CD4-positive, alpha-beta T cell treated with Interleukin-15 for 1 hour (primary cell): ENCODE results near the gene UCKL1.
"Not testable (repeated sequence)": the region's sequence is repeated elsewhere in the genome, so short reads cannot be mapped to it uniquely, and the experiment has no call there.

Experiments
- DNase-seq: peaks from one replicate; pipeline ENCODE4 v3.0.0-alpha.2; 2020

The UCKL1 gene

DNA sequence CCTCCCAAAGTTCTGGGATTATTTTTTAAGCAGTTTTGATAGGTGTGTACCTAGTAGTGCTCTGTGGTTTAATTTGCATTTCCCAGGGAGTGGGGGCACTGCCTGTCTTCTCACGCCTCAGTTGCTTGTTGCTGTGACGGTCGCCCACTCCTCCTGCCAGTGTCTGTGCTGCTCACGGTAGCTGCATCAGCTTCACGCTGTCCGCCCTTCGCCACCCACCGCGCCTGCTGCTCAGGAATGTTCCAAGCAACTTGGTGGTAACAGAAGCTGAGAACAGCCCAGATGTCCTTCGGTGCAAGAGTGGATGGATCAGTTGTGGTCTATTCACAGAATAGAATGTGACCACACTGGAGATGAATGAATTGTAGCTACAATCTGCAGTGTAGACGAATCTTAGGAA, 38.4 kb downstream of the UCKL1 start:
- DNase-seq: no peak

DNA sequence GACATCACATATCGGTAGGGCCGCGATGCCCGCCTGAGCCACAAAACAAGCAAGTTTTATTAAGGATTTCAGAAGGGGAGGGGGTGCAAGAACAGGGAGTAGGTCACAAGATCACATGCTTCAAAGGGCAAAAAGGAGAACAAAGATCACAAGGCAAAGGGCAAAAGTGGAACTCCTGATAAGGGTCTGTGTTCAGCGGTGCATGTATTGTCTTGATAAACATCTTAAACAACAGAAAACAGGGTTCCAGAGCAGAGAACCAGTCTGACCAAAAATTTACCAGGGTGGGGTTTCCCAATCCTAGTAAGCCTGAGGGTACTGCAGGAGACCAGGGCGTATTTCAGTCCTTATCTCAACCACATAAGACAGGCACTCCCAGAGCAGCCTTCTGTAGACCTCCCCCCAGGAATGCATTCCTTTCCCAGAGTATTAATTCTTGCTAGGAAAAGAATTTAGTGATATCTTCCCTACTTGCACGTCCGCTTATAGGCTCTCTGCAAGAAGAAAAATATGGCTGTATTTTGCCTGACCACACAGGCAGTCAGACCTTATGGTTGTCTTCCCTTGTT, 39.8 kb downstream of the UCKL1 start:
- DNase-seq: not testable (repeated sequence)

DNA sequence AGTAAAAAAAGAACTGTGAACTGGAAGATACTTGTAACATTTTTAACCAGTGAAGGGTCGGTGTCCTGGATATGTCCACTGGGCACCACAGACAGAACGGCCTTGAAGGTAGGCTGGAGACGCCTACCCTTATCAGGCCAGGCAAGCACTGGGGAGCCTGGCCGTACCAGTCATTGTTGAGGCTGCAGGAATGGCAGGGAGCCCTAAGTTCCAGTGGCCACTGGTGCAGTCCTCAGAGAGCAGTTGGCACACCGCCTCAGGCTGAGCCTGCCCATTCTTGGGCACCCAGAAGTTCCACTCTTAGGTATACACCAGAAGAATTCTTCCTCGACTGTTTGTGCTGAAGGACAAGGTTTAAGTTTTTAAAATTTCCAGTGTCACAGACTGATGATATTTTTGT, 40.7 kb downstream of the UCKL1 start:
- no peak for DNase-seq

DNA sequence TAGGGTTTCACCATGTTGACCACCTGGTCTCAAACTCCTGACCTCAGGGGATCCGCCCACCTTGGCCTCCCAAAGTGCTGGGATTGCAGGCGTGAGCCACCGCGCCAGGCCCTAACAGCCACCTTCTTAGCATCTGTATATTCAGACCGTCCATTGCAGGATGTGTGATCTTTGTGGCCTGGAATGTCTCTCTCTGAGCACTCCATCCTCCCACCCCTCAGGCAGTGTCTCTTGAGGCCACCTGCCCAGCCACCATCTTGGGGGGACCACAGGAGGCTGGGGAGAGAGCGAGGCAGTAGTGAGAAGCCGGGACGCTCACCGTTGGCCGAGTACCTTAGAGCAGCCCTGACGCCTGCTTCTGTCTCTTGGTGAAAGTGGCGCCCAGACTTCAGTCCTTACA, 42.4 kb downstream of the UCKL1 start:
- no peak for DNase-seq

DNA sequence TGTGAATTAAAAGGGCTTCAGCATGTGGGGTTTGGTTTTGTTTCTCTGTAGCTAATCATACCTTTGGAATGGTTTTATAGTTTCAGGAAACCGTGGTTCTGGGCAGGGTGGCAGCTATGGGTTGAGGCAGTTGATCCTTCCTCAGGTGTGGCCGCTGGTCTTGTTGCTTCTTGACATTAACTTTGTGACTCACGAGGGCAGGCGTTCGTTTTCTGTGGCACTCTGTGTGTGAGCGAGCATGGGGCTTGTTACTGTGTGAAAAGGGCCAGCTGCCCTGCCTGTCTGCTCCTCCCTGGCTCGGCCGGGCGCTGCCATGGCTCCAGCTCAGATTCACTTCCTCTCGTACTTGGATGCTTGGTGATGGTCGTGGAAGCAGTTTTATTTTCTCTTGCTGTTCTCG, 45.0 kb downstream of the UCKL1 start:
- no peak for DNase-seq

DNA sequence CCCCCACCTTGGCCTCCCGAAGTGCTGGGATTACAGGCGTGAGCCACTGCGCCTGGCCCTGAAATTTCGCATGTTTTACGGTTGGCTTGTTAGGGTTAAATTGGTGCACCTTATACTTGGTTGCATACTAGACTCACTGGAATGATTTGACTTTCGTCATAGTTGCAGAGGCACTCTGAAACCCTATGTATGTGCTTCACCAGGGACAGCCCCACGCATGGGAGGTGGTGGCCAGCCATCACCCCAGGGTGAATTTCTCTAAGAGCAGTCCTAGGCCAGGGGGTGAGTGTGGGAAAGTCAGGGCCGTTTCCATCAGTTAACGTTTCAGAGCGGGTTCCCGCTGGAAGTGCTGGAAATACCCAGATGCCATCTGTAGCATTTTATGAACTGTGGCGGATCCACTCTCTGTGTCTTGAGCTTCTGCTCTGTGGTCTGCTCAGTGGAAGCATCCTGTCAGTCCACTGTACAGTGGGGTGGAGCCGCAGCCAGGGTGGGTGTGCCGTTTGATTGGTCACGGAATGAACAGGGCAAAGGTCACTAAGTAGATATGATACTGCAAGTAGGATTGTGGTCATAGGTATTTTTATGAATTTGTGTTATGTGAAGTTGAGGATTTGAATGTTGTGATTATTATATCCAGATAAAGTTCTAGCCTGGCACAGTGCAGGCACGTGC, 48.1 kb downstream of the UCKL1 start:
- no peak for DNase-seq

DNA sequence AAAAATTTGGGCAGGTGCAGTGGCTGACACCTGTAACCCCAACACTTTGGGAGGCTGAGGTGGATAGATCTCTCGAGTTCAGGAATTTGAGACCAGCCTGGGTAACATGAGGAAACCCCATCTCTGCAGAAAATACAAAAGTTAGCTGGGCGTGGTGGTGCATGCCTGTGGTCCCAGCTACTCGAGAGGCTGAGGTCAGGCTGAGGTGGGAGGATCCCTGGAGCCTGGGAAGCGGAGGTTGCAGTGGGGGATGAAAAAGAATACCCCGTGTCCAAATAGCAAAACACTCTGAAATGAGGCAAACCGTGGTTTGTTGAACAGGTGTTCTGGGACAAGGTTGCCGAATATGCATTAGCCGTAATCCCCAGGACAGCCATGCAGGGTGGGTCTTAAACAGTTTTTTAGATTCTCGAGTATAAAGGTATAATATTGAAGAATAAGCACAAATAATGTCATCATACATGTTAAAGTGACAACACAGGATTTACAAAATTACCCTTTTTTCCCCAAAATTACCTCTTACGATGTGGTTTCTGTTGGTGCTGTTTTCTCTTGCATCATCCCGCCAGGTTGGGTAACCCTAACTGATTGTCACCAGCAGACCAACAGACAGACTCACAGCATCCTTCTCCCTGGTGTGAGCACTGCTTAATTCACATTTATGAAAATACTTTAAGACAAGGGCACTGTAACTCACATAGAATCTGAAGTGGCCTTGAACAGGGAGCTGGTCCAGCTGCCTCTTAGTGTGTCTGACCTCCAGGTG, 52.2 kb downstream of the UCKL1 start:
- no peak for DNase-seq

DNA sequence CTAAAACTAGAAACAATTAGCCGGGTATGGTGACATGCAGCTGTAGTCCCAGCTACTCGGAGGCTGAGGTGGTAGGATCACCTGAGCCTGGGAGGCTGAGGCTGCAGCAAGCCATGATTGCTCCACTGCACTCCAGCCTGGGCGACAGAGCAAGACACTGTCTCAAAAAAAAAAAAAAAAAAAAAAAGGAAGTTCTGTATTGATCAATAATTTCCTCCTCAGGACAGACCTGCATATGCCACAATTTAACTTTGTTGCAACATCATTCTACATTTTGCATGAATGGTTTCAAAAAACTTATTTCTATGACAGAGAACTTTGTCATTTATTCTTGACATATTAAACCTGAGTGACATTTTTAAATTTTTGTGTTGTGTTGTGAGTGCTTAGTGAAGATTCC, 55.8 kb downstream of the UCKL1 start:
- DNase-seq: no peak

DNA sequence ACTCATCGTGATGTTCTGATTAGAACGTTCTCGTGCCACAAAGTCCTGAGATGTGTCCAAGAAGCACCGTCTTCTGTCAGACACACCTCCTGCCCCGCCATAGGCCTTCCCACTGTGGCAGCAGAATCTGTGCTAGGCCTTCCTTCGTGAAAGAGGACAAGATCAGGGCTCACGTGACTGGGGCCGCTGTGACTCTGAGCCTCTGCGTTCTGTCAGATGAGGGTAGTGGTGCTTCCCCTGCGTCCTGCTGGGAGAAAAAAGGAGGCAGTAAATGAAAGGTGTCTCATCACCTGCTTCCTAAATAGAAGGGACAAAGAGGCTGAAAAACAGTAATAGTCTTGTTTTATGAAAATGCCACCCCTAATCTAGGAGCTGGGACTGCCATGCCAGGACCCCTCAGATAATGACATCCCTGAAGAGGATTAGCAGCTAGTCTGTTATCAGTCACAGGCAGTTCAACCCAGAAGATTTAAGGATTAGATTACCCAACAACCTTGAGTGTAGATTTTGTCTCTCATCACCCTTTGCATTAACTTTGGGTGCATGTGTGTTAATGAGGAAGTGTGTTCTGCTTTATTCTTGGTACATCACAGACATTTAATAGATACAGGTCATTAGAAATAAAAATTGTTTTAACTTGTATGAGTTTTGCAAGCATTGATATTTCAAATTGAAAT, 57.2 kb downstream of the UCKL1 start:
- no peak for DNase-seq

DNA sequence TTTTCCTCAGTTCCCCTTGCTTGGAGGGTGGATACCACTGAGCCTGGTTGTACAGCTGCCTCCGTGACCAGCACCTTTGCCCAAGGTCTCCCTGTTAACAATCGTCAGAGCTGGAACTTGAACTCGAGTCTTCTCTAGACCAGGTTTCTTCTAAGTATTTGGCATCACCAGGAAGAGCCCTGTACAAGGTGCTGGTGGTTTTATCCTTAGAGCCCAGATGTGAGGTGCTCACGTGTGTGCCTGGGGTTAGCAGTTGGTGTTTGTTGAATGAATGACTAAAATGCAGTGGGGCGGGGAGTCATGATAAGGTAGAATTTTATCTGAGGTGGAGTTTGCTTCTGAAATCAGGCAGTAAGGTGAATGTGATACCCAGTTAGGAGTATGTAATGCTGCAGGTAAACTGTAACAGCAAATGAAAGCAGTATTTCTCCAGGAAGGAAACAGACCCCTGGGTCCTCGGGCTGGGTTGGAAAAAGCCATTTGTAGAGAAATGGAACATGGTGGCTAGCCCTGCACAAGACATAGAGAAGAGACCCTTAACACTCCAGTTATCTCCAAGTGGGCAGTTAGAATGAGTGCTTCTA, 58.1 kb downstream of the UCKL1 start:
- no peak for DNase-seq

DNA sequence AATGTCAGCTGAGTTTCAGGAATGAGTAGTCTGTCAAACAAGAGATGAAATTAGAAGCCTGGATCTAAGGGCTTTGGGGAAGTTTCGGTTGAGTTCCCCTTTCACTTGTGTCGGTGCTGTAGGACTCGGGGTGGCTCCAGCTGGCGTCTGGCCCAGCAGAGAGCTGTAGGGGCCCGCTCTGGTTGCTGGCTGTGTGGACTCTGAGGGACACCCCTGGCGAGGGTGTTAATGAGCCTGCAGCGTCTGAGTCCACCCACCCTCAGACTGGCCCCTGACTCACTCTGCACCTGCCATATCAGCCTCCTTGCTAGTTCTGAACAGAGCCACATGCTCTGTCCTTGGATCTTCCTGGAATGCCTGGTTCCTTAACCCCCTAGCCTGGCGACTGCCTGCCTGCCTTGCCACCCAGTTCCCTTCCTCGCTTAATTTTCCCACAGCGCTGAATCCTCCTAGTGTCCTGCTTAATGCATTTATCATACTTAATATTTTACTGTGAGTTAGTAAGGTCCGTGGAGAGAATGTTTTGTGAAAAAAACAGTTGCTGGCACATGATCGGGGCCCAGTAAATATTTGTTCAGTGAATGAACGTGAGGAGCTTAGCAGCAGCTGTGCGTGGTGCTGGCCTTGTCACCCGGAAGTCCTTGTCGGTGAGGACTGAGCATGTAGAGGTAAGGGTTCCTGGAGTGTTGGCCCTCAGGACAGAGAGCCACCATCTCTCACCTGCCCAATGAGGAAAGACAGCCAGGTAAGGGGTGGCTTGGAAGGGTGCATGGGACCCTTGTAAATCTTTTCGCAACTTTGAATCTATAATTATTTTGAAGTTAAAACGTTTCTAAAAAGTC, 59.7 kb downstream of the UCKL1 start:
- DNase-seq: peak; percentile 59

DNA sequence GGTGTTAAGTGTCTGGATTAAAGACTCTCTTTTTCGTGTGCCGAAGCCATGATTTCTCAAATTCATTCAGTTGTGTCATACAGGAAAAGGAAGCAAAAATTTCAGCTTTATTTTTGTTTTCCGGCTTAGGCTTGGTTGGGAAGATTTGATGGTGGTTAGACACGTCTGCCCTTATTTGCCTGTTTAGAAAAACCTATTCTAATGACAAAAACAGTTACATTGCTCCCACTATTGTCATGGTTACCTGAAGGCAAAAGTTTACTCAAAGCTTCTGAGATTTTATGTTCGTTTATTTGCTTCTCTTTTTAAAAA, 60.3 kb downstream of the UCKL1 start:
- no peak for DNase-seq

DNA sequence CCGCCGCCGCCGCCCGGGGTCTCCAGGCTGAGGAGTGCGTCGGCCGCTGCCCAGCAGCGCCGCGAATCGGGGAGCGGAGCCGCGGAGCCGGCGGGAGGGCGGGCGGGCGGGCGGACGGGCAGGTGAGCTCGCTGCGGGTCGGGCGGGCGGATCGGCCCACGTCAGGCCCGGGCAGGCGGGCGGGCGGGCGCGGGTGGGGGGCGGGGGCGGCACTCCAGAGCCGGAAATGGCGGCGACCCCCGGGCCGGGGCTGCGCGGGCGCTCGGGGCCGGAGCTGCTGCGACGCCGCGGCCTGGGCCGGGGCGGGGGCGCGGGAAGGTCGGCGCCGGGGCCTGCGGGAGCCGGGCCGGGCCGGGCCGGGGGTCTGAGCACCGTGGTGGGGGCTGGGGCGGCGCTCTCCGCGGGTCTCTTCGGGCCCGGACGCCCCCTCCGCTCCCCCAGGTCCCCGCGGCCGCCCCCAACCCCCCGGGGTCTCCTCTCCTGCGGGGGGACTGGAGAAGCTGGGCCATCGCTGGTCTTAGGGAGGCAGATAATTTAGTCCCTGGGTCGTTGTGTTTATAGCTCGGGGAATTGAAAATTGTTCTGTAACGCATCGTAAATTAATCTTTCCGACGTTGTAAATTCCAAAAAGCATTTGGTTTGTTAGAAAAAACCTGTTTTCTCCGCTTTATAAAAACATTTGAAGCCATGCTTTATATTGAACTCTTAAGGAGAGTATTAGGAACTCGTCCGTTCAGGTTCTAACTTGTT, 60.8 kb downstream of the UCKL1 start:
- DNase-seq: no peak

DNA sequence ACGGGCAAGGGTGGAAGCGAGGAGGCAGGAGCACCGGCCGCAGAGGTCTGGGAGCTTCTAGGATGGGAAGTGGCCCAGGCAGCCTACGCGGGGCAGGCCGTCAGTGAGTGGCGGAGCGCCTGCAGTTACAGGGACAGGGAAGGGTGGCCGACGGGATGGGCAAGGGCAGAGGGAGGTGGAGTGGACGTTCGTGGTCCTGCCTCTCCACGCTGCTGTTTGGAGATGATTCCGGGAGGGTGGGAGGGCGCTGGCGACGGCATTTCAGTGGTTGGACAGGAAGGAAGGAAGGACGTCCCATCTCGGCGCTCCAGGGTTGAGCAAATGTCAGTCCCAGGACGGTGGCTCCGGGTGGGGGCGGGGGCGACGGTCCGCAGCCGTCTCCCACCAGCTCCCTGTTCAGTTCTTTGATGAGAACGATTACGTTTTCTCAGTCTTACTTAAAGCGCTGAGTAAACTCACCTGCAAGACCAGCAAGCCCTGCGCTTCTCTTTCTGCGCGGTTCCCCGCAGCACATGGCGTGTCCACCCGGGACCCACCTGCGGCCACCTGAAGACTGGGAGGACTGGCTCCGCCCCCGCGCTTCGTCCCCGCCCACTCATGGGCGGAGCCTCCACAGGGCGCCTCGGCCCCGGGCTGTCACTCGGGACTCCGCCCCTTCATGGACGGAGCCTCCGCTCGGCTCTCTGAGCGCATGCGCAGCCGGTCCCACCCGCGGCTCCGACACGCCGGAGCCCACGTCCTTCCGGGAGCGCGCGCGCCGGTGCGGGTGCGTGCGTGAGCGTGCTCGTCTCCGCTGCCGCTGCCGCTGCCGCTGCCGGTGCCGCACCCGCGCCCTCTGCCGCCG, 61.6 kb downstream of the UCKL1 start, which contains the start of gene DNAJC5:
Gene DNAJC5 (plus strand): TSS at position 769 of the 844 bp plus-strand sequence. CDS start 33,220 bp downstream, outside the sequence.
- DNase-seq: peak; percentile 98

DNA sequence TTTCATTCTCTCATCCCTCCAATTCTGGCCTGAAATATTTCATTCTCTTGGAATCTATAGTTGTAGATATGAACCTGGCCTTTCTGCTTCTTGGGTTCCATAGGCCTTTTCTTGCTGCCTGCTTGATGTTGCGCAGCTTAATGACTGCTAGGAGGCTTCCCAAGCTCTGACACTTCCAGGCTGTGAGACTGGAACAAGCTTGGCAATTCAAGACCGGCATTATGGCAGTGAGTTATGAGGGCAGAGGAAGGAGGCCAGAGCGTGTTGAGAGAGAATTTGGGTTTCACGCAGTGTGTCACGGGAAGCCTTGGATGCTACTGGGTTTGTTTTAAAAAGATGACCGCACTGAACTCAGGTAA, 62.2 kb downstream of the UCKL1 start:
- DNase-seq: no peak

DNA sequence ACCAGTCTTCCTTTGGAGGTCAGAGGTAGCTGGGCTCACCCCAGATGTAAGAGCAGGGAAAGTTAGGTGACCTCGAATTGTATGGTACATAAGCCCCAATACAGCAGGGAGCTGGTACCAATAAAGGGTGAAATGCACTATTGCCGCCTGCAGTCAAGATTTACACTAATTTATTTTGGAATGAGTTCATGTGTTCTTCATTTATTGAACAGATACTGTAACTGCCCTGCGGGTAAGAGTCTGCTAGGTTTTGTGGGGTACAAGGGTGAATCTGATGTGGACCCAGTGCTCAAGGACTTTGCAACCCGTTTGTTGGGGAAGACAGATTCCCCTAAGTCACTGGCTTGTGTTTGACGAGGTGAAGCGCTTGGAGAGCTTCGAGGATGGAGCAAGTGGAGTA, 63.8 kb downstream of the UCKL1 start:
- no peak for DNase-seq

DNA sequence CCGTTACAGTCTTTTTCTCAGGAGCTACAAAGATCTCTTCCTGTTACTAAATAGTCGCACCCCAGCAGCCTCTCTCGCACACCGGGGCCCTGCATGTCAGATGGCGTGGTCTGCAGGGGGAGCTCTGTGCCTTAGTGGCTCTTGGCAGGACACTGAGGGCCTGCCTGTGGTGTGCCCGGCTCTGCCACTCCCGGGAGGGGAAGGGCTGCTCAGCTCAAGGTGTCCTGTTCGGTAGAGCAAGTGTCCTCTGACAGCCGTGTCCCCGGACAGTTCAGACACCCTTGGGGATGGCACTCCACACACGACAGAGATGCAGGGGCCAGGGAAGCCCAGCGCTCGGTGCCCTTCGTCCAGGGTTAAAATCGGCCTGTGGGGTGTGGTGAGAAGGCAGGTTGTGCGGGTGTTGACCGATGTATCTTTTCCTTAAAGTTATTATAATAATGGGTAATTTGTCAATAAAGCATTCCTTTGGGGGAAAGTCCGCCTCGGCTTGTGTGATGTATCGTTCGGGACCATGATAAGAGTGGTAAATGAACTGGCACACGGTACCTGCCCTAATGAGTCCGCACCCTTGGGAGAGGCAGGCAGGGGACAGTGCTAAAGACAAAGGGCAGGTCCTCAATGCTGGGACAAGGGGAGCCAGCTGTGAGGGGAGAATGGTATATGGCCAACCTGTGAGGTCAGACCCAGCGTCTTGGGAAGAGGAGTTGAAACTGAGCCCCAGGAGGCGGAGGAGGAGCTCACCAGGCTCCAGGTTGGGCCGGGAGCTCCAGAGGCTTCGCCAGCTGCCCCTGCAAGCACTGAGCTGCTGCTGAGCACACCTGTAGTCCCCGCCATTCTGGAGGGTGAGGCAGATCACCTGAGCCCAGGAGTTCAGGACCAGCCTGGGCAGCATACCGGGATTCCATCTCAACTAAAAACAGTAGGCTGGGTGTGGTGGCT, 64.9 kb downstream of the UCKL1 start:
- no peak for DNase-seq

DNA sequence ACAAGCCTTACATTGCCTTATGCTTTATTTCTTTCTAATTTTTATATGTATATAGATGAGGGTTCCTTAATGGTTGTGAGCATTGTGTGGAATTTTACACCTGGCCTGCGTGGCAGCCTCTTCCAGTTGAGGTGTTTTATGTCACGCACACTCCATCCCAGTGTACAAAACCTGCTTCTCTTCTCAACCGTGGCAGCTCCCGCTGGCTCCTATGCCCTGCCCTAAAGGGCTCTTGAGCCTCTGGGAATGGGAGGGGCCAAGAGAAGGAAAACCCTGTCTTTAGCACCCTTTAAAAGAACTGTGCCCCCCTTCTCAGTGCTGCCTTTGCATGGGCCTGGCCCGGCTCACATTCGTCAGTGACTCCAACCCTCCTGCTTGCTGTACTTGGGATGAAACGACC, 65.6 kb downstream of the UCKL1 start:
- no peak for DNase-seq

DNA sequence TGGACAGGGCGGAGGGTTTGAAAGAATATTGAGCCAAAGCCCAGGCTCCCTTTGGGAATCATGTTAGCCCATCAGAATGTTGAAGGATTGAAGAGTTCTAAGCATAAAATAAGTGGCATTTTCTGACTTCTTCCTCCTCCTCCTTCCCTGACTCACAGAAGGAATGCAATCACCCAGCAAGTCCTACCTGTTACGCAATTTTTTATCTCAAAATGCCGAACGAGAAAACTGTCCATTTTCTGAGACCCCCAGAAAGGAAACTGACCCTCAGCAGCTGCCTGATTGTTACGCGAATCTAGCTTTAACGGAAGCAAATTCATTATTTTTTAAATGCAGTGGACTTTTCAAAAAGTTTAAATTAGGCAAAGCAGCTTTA, 66.0 kb downstream of the UCKL1 start:
- no peak for DNase-seq
